Endometrial microvascular endothelial cells (primary cell): Measurements from ENCODE around the gene MCCD1. TPM values are rescaled to one million over a fixed set of nuclear protein-coding genes. Genes with fewer than 3 reads are reported as not detected.

Source experiments
- in situ Hi-C: cut with HindIII; loops from 2 replicates; pipeline ENCODE4 v1.10.0; 2017; ENCODE audit warnings: low sequenced_read_pairs, low pct_unique_long_range_greater_than_20kb; ENCODE audit errors: inconsistent ontology term
- total RNA-seq: library from RNA; depleted of rRNA; stranded (reverse); fragments of >200 nt; gene quantifications from one replicate; pipeline ENCODE4 v1.2.3, GENCODE V29; 2015; ENCODE audit errors: inconsistent ontology term

Gene MCCD1
- total RNA-seq, 1 donor from 2014 or later, result not detected

GRCh38 chr6:31579119-31579505 lies 50.4 kb downstream of the MCCD1 start:
- in situ Hi-C loops, result no loop called here

Other genes with a start within 250 kb of the MCCD1 start
- gene HLA-B, start 171.8 kb upstream of the MCCD1 start, total RNA-seq, result 719 TPM
- 68.9 TPM for gene MICA, start 125.4 kb upstream of the MCCD1 start, total RNA-seq
- 26.1 TPM for gene MICB, start 30.8 kb upstream of the MCCD1 start, total RNA-seq
- 465 TPM for gene DDX39B, start 13.0 kb downstream of the MCCD1 start, total RNA-seq
- gene ATP6V1G2, start 17.6 kb downstream of the MCCD1 start, total RNA-seq, result not detected
- 13.1 TPM for gene NFKBIL1, start 18.6 kb downstream of the MCCD1 start, total RNA-seq
- gene LTA, start 43.3 kb downstream of the MCCD1 start, total RNA-seq, result not detected
- gene TNF, start 46.6 kb downstream of the MCCD1 start, total RNA-seq, result not detected
- not detected for gene LTB, start 53.5 kb downstream of the MCCD1 start, total RNA-seq
- not detected for gene LST1, start 57.3 kb downstream of the MCCD1 start, total RNA-seq
- gene NCR3, start 64.0 kb downstream of the MCCD1 start, total RNA-seq, result not detected
- gene AIF1, start 86.3 kb downstream of the MCCD1 start, total RNA-seq, result not detected
- 79.4 TPM for gene PRRC2A, start 91.8 kb downstream of the MCCD1 start, total RNA-seq
- gene BAG6, start 123.7 kb downstream of the MCCD1 start, total RNA-seq, result 262 TPM
- 1.9 TPM for gene APOM, start 126.9 kb downstream of the MCCD1 start, total RNA-seq
- 17.2 TPM for gene C6orf47, start 131.8 kb downstream of the MCCD1 start, total RNA-seq
- 15.2 TPM for gene GPANK1, start 136.0 kb downstream of the MCCD1 start, total RNA-seq
- gene CSNK2B, start 137.1 kb downstream of the MCCD1 start, total RNA-seq, result 271 TPM
- gene LY6G5B, start 141.0 kb downstream of the MCCD1 start, total RNA-seq, result 1.1 TPM
- 0.93 TPM for gene LY6G5C, start 152.1 kb downstream of the MCCD1 start, total RNA-seq
- gene ABHD16A, start 174.4 kb downstream of the MCCD1 start, total RNA-seq, result 44.8 TPM
- not detected for gene LY6G6F, start 177.9 kb downstream of the MCCD1 start, total RNA-seq
- gene LY6G6D, start 186.4 kb downstream of the MCCD1 start, total RNA-seq, result not detected
- not detected for gene LY6G6C, start 192.8 kb downstream of the MCCD1 start, total RNA-seq
- not detected for gene MPIG6B, start 194.4 kb downstream of the MCCD1 start, total RNA-seq
- gene DDAH2, start 200.3 kb downstream of the MCCD1 start, total RNA-seq, result 64.2 TPM
- gene CLIC1, start 207.6 kb downstream of the MCCD1 start, total RNA-seq, result 1,067 TPM
- 7.8 TPM for gene MSH5, start 211.0 kb downstream of the MCCD1 start, total RNA-seq
- gene SAPCD1, start 233.7 kb downstream of the MCCD1 start, total RNA-seq, result not detected
- not detected for gene VWA7, start 248.4 kb downstream of the MCCD1 start, total RNA-seq